Hematopoietic multipotent progenitor cell (in vitro differentiated cells): ENCODE results near the gene FGD5. TPM values are rescaled to one million over a fixed set of nuclear protein-coding genes. Genes with fewer than 3 reads are reported as not detected.

Source experiments
- DNase-seq, 3 donors: peaks; one replicate each; pipeline ENCODE4 v3.0.0-alpha.2; 2011 to 2015; ENCODE audit warnings: low read depth in 2 of 3, low spot score in 2 of 3
- total RNA-seq: library from RNA; depleted of rRNA; stranded (reverse); fragments of >200 nt; gene quantifications from one replicate; pipeline ENCODE4 v1.2.3, GENCODE V29; 2012

The FGD5 gene
- total RNA-seq, 1 donor = 21.8 TPM

- DNase-seq = no peak
Measured at GRCh38 chr3:14869917-14870782, 51.4 kb downstream of the FGD5 start.

- no peak for DNase-seq
Measured at GRCh38 chr3:14870783-14871060, 52.0 kb downstream of the FGD5 start.

- no peak for DNase-seq
Measured at GRCh38 chr3:14871456-14872200, 52.9 kb downstream of the FGD5 start.

- no peak for DNase-seq
Measured at GRCh38 chr3:14872706-14873105, 53.9 kb downstream of the FGD5 start.

DNA sequence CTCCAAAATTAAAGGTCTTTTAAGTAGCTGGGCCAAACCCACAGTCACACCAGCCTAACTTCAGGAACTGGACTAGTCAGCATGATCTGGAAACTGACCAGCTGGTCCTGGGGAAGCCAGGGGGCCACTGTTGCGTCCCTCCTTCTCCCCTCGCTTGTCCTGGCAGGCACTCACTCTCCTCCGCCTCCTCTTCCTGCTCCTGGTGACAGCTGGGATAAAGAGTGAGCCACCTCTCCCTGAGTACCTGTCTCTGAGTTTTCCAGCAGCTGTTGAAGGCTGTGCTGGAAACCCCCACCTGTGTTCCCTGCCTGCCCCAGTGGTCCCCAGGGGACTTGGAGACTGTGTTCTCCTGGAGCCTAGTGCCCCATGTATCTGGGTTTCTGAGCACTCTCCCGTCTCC, 56.0 kb downstream of the FGD5 start:
- DNase-seq = no peak

GRCh38 chr3:14875411-14876175, 56.8 kb downstream of the FGD5 start:
- DNase-seq = no peak

- DNase-seq = no peak
Measured at GRCh38 chr3:14876921-14877333, 58.2 kb downstream of the FGD5 start.

DNA sequence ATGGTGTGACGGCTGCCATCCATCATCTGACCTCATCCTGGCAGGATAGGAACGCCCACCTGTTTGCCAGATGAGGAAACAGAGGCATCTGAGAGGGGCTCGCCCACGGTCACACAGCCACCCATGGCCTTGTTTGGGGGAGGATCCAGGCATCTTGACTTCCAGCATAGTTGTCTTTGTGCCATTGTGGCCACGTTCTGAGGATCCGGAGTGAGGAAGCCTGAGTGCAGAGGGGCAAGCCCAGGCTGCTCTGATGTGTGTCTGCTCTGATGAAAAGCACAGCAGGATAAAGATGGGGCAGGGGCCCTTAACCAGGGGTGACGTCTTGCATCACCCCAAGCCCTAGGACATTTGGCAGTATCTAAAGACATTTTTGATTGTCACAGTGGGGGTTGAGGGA, 58.7 kb downstream of the FGD5 start:
- no peak for DNase-seq

- DNase-seq = no peak
Measured at GRCh38 chr3:14879211-14879874, 60.6 kb downstream of the FGD5 start.

- DNase-seq = peak in 1 of 3 donors; percentile 21
Measured at GRCh38 chr3:14880447-14881106, 61.8 kb downstream of the FGD5 start.

DNA sequence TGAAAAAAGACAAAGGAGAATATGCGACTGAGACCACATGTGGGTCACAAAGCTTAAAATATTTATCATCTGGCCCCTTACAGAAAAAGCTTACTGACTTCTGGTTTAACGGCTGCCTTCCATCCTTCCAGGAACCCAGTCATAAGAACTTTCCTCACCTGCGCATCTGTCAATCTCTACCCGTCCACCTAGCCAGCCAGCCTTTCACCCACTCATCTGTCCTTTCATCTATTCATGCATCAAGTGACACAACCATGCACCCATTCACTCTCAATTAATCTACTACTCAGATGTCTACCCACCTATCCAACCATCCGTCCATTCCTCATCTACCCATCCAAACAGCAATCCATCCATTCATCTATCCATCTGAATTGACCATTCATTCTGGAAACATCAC, 64.5 kb downstream of the FGD5 start:
- no peak for DNase-seq

DNA sequence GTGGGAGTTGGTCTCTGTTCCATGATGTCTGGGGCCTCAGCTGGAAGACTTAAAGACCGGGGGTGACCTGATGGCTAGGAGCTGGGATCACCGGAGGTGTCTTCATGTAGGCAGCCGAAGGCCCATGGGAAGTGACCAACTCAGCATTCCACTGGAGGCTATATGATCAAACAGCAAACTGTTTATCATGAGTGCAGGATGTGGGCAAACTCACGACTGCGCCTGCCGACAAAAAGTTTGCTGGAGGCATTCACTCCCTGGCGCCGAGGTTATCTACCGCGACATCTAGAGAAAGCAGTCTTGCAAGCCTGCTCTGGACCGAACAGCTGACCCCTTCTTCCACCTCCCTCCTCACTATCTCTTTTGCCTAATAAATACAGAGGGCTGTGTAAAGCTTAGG, 65.9 kb downstream of the FGD5 start:
- DNase-seq = no peak

GRCh38 chr3:14885307-14885706, 66.5 kb downstream of the FGD5 start:
- DNase-seq = no peak

DNA sequence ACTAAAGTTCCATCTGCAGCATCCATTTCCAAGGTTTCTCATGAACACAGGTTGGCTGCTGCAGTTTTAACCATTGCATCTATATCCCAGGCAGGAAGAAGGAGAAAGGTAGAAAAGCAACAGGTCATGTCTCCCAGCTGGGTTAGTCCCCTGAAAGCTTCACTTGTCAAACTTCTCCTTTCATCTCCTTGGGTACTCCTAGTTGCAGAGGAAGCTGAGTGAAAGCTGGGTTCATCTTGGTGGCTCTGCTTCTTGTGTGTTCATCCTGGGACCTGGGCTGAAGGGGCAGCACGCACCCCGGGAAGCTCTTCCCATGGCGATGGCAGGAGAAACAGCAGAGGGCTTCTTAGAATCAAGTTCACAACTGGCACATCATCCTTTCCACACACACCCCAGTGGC, 67.3 kb downstream of the FGD5 start:
- no peak for DNase-seq

- no peak for DNase-seq
Measured at GRCh38 chr3:14889205-14889604, 70.4 kb downstream of the FGD5 start.

DNA sequence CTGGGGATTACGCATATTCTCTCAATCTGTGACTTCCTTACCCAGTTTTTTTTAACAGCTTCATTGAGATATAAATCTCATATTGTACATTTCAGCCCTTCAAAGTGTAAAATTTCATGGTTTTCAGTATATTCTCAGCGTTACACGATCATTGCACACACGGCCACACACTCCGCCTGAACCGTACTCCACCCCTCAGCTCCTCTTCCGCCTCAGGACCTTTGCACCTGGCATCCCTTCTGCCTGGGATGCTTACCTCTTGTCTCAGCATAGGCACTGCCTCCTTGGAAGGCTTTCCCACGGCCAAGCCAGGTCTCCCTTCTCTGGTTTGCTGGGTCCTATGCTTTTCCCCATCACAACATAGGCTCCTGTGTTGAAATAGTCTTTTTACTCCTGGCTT, 71.2 kb downstream of the FGD5 start:
- DNase-seq = no peak

- peak in 2 of 3 donors; percentile 25 to 51 for DNase-seq
Measured at GRCh38 chr3:14890476-14890875, 71.7 kb downstream of the FGD5 start.

DNA sequence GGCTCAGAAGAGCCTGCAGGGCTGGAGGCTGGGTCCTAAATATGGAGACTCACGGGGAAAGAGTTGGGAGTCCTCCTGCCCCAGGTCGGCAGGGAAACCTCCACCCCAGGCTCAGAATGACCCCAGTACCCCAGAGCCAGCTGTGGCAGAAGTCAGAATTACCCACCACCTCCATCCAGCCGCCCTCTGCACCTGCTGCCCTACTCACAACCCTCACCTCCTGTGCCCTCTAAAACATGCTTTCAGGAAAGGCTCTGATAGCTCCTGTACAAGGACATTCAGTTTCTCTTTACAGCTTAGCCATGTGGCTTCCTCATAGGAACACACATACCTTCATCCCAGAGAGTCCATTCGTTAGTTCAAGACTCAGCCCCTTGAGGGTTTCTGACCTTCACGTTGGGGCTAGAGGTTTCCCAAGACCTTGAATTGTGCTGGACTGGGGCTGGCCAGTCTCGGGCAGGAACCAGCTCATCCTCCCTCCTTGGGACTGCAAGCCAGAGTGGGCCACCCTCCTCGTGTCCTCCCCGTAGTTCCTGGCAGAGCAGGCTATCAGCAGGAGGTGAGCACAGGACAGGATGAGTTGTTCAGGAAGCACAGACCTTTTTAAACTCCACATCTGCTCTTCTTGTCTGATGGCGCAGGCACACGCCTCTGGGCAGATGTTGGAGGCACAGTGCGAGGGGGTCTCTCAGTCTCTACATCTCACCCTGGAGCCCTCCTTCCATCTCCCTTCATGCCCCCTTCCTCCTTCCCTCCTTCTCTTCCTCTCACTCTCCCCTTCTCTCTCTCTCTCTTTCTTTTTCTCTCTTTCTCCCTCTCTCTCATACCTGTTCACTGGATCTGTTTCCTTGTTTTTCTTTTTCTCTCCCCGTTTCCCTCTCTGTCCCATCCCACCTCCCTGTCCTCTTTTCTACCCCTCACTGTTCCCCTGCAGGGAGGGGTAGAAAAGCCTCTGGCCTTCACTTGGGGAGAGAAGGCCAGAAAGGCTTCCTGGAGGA, 72.7 kb downstream of the FGD5 start:
- DNase-seq = no peak

DNA sequence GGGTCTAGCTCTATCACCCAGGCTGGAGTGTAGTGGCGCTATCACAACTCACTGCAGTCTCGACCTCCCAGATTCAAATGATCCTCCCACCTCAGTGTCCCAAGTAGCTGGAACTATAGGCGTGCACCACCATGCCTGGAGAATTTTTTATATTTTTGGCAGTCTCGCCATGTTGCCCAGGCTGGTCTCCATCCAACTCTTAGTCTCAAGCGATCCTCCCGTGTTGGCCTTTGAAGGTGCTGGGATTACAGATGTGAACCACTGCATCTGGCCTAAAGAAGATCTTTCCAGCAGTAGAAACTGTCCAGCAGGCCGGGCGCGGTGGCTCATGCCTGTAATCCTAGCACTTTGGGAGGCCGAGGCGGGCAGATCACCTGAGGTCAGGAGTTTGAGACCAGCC, 73.5 kb downstream of the FGD5 start:
- DNase-seq = no peak
